SKM-1 (cell line): ENCODE results near the gene PCDHB8.
"Not testable (repeated sequence)": the region's sequence is repeated elsewhere in the genome, so short reads cannot be mapped to it uniquely, and the experiment has no call there.

Source experiments
- DNase-seq: peaks from one replicate; lab custom pipeline; 2025; ENCODE audit not compliant: unreplicated experiment; lab: John Stamatoyannopoulos, UW

Gene PCDHB8

DNA sequence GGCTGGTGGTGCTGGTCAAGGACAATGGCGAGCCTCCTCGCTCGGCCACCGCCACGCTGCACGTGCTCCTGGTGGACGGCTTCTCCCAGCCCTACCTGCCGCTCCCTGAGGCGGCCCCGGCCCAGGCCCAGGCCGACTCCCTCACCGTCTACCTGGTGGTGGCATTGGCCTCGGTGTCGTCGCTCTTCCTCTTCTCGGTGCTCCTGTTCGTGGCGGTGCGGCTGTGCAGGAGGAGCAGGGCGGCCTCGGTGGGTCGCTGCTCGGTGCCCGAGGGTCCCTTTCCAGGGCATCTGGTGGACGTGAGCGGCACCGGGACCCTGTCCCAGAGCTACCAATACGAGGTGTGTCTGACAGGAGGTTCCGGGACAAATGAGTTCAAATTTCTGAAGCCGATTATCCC, 47.8 kb downstream of the PCDHB8 start:
- not testable (repeated sequence) for DNase-seq
